Caco-2 (cell line): Measurements from ENCODE around the gene IRAK3. TPM values are rescaled to one million over a fixed set of nuclear protein-coding genes. Genes with fewer than 3 reads are reported as not detected.

ENCODE experiments used
- BruUV-seq: library from RNA; stranded (reverse); fragments of 400-500 nt; replicated peaks from 2 replicates; lab custom pipeline; 2021; lab: Mats Ljungman, UMichigan
- CTCF ChIA-PET: fragments of 300-600 bp; sonication (Branson Sonifier 250); formaldehyde crosslinking; loops from one replicate; lab custom pipeline; 2022; ENCODE audit warnings: antibody characterized with exemption; lab: Charles Lee
- POLR2A ChIA-PET: fragments of 300-600 bp; sonication (Branson Sonifier 250); formaldehyde crosslinking; loops from one replicate; lab custom pipeline; 2022; ENCODE audit warnings: antibody characterized with exemption; lab: Charles Lee
- DNase-seq, 2 experiments: peaks; one replicate each; pipeline versions ENCODE4 v3.0.0 to v3.0.0-alpha.2; 2020 to 2022
- H3K27me3 ChIP-seq: replicated peaks from 2 replicates; pipeline ENCODE4 v1.6.0; 2011; ENCODE audit warnings: low read length; ENCODE audit not compliant: control insufficient read depth, insufficient read depth
- H3K36me3 ChIP-seq: 2 replicates; pipeline ENCODE4 v1.5.1; 2011; ENCODE audit warnings: low read length; ENCODE audit not compliant: control insufficient read depth, insufficient read depth
- H3K4me1 ChIP-seq: fragments of 250-450 bp; sonication (Bioruptor Pico); 2 replicates; pipeline ENCODE4 v1.5.1; 2020; ENCODE audit warnings: mild to moderate bottlenecking
- H3K4me3 ChIP-seq: 2 replicates; pipeline ENCODE4 v1.5.1; 2011; ENCODE audit warnings: low read depth, mild to moderate bottlenecking, control low read depth, low read length
- H3K9me3 ChIP-seq: fragments of 250-450 bp; sonication (Bioruptor Pico); 2 replicates; pipeline ENCODE4 v1.5.1; 2020; ENCODE audit warnings: mild to moderate bottlenecking, moderate library complexity
- H3K27ac Mint-ChIP-seq: one replicate; pipeline ENCODE4 v1.8.0; 2022; ENCODE audit warnings: mixed read lengths; ENCODE audit not compliant: unreplicated experiment
- H3K27me3 Mint-ChIP-seq: one replicate; pipeline ENCODE4 v1.8.0; 2022; ENCODE audit warnings: mixed read lengths; ENCODE audit not compliant: insufficient read depth, unreplicated experiment
- H3K36me3 Mint-ChIP-seq: one replicate; pipeline ENCODE4 v1.8.0; 2022; ENCODE audit warnings: mild to moderate bottlenecking, mixed read lengths; ENCODE audit not compliant: insufficient read depth, unreplicated experiment
- H3K4me1 Mint-ChIP-seq: one replicate; pipeline ENCODE4 v1.8.0; 2022; ENCODE audit warnings: low read depth, mixed read lengths; ENCODE audit not compliant: unreplicated experiment
- H3K4me3 Mint-ChIP-seq: one replicate; pipeline ENCODE4 v1.8.0; 2022; ENCODE audit warnings: mild to moderate bottlenecking, moderate library complexity, mixed read lengths; ENCODE audit not compliant: unreplicated experiment
- H3K9me3 Mint-ChIP-seq: one replicate; pipeline ENCODE4 v1.8.0; 2022; ENCODE audit warnings: mixed read lengths; ENCODE audit not compliant: unreplicated experiment
- CTCF ChIP-seq, 2 experiments: fragments of 200-600 bp in 1 of 2; IDR thresholded peaks; 1 replicate in 1 of 2; 2 replicates in 1 of 2; pipeline versions ENCODE4 v1.5.1 to v1.8.0; 2011 to 2022; ENCODE audit warnings: antibody characterized with exemption in 1 of 2, control low read depth in 1 of 2, inconsistent platforms in 1 of 2, low read depth in 1 of 2, low read length in 1 of 2, mild to moderate bottlenecking in 1 of 2, moderate library complexity in 1 of 2; ENCODE audit not compliant: insufficient read depth in 1 of 2, severe bottlenecking in 1 of 2, unreplicated experiment in 1 of 2
- intact Hi-C: fragments of 100-400 bp; cut with micrococcal nuclease; formaldehyde crosslinking; loops from one replicate; pipeline ENCODE4 v1.10.0; 2022; ENCODE audit not compliant: unreplicated experiment
- total RNA-seq: library from RNA; stranded (reverse); gene quantifications from 2 replicates; pipeline ENCODE4 v1.2.3, GENCODE V29; 2022

The IRAK3 gene
- total RNA-seq, 1 experiment from 2014 or later = not detected

- Mint-ChIP-seq H3K9me3 (no peaks in the 10 kb centered on the region), H3K27ac (no peak overlapping the region), H3K4me1 (no peaks in the 10 kb centered on the region), H3K27me3 (peaks cover 11% of the 10 kb centered on the region), H3K4me3 (no peak overlapping the region), H3K36me3 (no peaks in the 10 kb centered on the region)
- no peak overlapping the region for H3K4me3 ChIP-seq
- no peaks in the 10 kb centered on the region for H3K36me3 ChIP-seq
- H3K4me1 ChIP-seq = no peaks in the 10 kb centered on the region
- BruUV-seq = no TSS peak
- H3K9me3 ChIP-seq = no peaks in the 10 kb centered on the region
- H3K27me3 ChIP-seq = no peaks in the 10 kb centered on the region
- no peak for DNase-seq
- intact Hi-C loops = no loop called here
- no peak for TF ChIP-seq CTCF (IDR thresholded peaks at IDR 0.05; ENCODE audit: insufficient read depth in 1 of 2, low read depth in 1 of 2, low read length in 1 of 2, severe bottlenecking in 1 of 2, unreplicated experiment in 1 of 2)
- ChIA-PET CTCF (no interaction called here), POLR2A (no interaction called here)
Measured at GRCh38 chr12:66290716-66291200, 101.7 kb downstream of the IRAK3 start.

GRCh38 chr12:66296176-66296683, 107.2 kb downstream of the IRAK3 start:
- no peak overlapping the region for H3K4me3 Mint-ChIP-seq
- peaks cover 25% of the 10 kb centered on the region for H3K27me3 Mint-ChIP-seq
- ChIA-PET POLR2A (no interaction called here), CTCF (no interaction called here)
- Histone ChIP-seq H3K4me3 (no peak overlapping the region), H3K36me3 (no peaks in the 10 kb centered on the region), H3K9me3 (no peaks in the 10 kb centered on the region), H3K27me3 (no peaks in the 10 kb centered on the region), H3K4me1 (no peaks in the 10 kb centered on the region; the same call in 1 of the 2 replicates)
- BruUV-seq = no TSS peak
- TF ChIP-seq CTCF (IDR thresholded peaks at IDR 0.05; ENCODE audit: insufficient read depth in 1 of 2, low read depth in 1 of 2, low read length in 1 of 2, severe bottlenecking in 1 of 2, unreplicated experiment in 1 of 2) = no peak
- H3K27ac Mint-ChIP-seq = no peak overlapping the region
- intact Hi-C loops = no loop called here
- H3K36me3 Mint-ChIP-seq = no peaks in the 10 kb centered on the region
- no peak for DNase-seq
- H3K4me1 Mint-ChIP-seq = peaks cover 6% of the 10 kb centered on the region
- no peaks in the 10 kb centered on the region for H3K9me3 Mint-ChIP-seq

- peaks cover 10% of the 10 kb centered on the region for H3K4me1 Mint-ChIP-seq
- H3K9me3 Mint-ChIP-seq = no peaks in the 10 kb centered on the region
- Histone ChIP-seq H3K4me1 (no peaks in the 10 kb centered on the region; the same call in 1 of the 2 replicates), H3K27me3 (no peaks in the 10 kb centered on the region), H3K9me3 (no peaks in the 10 kb centered on the region), H3K4me3 (no peak overlapping the region), H3K36me3 (no peaks in the 10 kb centered on the region)
- no peaks in the 10 kb centered on the region for H3K36me3 Mint-ChIP-seq
- intact Hi-C loops = no loop called here
- no peak for DNase-seq
- no peak overlapping the region for H3K27ac Mint-ChIP-seq
- no TSS peak for BruUV-seq
- no peak for TF ChIP-seq CTCF (IDR thresholded peaks at IDR 0.05; ENCODE audit: insufficient read depth in 1 of 2, low read depth in 1 of 2, low read length in 1 of 2, severe bottlenecking in 1 of 2, unreplicated experiment in 1 of 2)
- ChIA-PET CTCF (no interaction called here), POLR2A (no interaction called here)
- H3K4me3 Mint-ChIP-seq = no peak overlapping the region
- H3K27me3 Mint-ChIP-seq = peaks cover 22% of the 10 kb centered on the region
Measured at GRCh38 chr12:66297080-66297479, 108.1 kb downstream of the IRAK3 start.
